K562 (cell line): ENCODE measurements around the gene PIM3. TPM values are rescaled to one million over a fixed set of nuclear protein-coding genes. Genes with fewer than 3 reads are reported as not detected.

Experiments
- ATAC-seq: fragments of 200-7000 bp; cut with Tn5 transposase; 3 replicates; pipeline ENCODE4 v1.9.1; 2020; ENCODE audit warnings: moderate library complexity
- BruUV-seq: library from RNA; stranded (reverse); fragments of 400-500 nt; replicated peaks from 2 replicates; lab custom pipeline; 2021; lab: Mats Ljungman, UMichigan
- CTCF ChIA-PET: fragments of 300-600 bp; formaldehyde crosslinking; extraction: SDS; loops from one replicate; lab custom pipeline; 2021; ENCODE audit warnings: low intra/inter-chr PET ratio; lab: Yijun Ruan, JAX
- POLR2A ChIA-PET: fragments of 300-600, 350-650 bp; sonication (Branson Sonifier 250); formaldehyde crosslinking; extraction: SDS; loops from one replicate; lab custom pipeline; 2021; ENCODE audit warnings: antibody characterized with exemption, inconsistent platforms; lab: Yijun Ruan, JAX
- DNase-seq, 4 experiments: peaks; one replicate each; pipeline versions ENCODE4 v3.0.0 to v3.0.0-alpha.2; 2011 to 2018; ENCODE audit warnings: low spot score in 3 of 4, mixed read lengths in 3 of 4; ENCODE audit errors: extremely low read depth in 1 of 4
- FAIRE-seq: peaks from 2 replicates; lab custom pipeline; 2011; peaks lifted over from hg19 to GRCh38; lab: Jason Lieb, UNC
- H2AFZ ChIP-seq: 2 replicates; pipeline ENCODE4 v1.6.0; 2011; ENCODE audit warnings: low read depth, low read length, control low read depth, inconsistent platforms
- H3K27ac ChIP-seq: fragments of 200-600 bp; 3 replicates; pipeline ENCODE4 v1.8.0; 2011; ENCODE audit warnings: low read depth, mild to moderate bottlenecking, control low read depth, inconsistent platforms, low read length, moderate library complexity, mixed read lengths; ENCODE audit errors: extremely low read depth
- H3K27me3 ChIP-seq, 2 experiments: fragments of 300-600 bp in 1 of 2; 2 replicates in 1 of 2; 3 replicates in 1 of 2; pipeline versions ENCODE4 v1.6.0 to v1.8.0; 2011; ENCODE audit warnings: inconsistent platforms in 2 of 2, low read length in 2 of 2, mild to moderate bottlenecking in 1 of 2, mixed read lengths in 1 of 2, moderate library complexity in 1 of 2; ENCODE audit not compliant: control insufficient read depth in 2 of 2, insufficient read depth in 2 of 2
- H3K36me3 ChIP-seq: fragments of 300-600 bp; 3 replicates; pipeline ENCODE4 v1.8.0; 2011; ENCODE audit warnings: mild to moderate bottlenecking, low read length, inconsistent platforms; ENCODE audit not compliant: control insufficient read depth, insufficient read depth
- H3K4me1 ChIP-seq, 2 experiments: fragments of 200-600 bp in 1 of 2; replicated peaks in 1 of 2; 2 replicates in 1 of 2; 3 replicates in 1 of 2; pipeline versions ENCODE4 v1.5.1 to v1.8.0; 2011; ENCODE audit warnings: inconsistent platforms in 2 of 2, low read length in 2 of 2, mild to moderate bottlenecking in 1 of 2, mixed read lengths in 1 of 2, moderate library complexity in 1 of 2; ENCODE audit not compliant: control insufficient read depth in 2 of 2, insufficient read depth in 2 of 2
- H3K4me2 ChIP-seq: 2 replicates; pipeline ENCODE4 v1.6.1; 2011; ENCODE audit warnings: low read length, control low read depth, inconsistent platforms, mixed read lengths; ENCODE audit not compliant: insufficient read depth
- H3K4me3 ChIP-seq: fragments of 200-600 bp; sonication (generic), shearing (Covaris generic); 2 replicates; pipeline ENCODE4 v1.5.1; 2016; ENCODE audit warnings: control low read depth, inconsistent platforms
- H3K79me2 ChIP-seq: fragments of 200-600 bp; 3 replicates; pipeline ENCODE4 v1.8.0; 2011; ENCODE audit warnings: low read length, inconsistent platforms; ENCODE audit not compliant: control insufficient read depth, insufficient read depth
- H3K9ac ChIP-seq, 2 experiments: 2 replicates each; pipeline versions ENCODE4 v1.6.0 to v1.6.1; 2011; ENCODE audit warnings: low read depth in 2 of 2, low read length in 2 of 2, control low read depth in 1 of 2, inconsistent platforms in 1 of 2, mild to moderate bottlenecking in 1 of 2, mixed read lengths in 1 of 2; ENCODE audit not compliant: insufficient read depth in 1 of 2
- H3K9me1 ChIP-seq: one replicate; pipeline ENCODE4 v1.6.0; 2011; ENCODE audit warnings: inconsistent platforms, mild to moderate bottlenecking, low read length, moderate library complexity; ENCODE audit not compliant: control insufficient read depth, insufficient read depth
- H3K9me3 ChIP-seq: replicated peaks from 2 replicates; pipeline ENCODE4 v1.5.1; 2011; ENCODE audit warnings: low read depth, low read length, inconsistent platforms; ENCODE audit not compliant: control insufficient read depth, insufficient read depth
- H4K20me1 ChIP-seq: replicated peaks from 2 replicates; pipeline ENCODE4 v1.6.1; 2011; ENCODE audit warnings: low read length, inconsistent platforms, mixed read lengths; ENCODE audit not compliant: control insufficient read depth, insufficient read depth
- ARID1B ChIP-seq: fragments of 450-650 bp; IDR thresholded peaks from 2 replicates; pipeline ENCODE4 v1.6.1; 2016; ENCODE audit warnings: antibody characterized with exemption, mild to moderate bottlenecking, inconsistent platforms
- ATF7 ChIP-seq: fragments of 450-650 bp; IDR thresholded peaks from 2 replicates; pipeline ENCODE4 v1.7.1; 2014; ENCODE audit warnings: mild to moderate bottlenecking, moderate library complexity
- BHLHE40 ChIP-seq: IDR thresholded peaks from 2 replicates; pipeline ENCODE4 v1.6.1; 2011; ENCODE audit warnings: low read length, improper control_type of control experiment
- BRD4 ChIP-seq: fragments of 200-600 bp; sonication (generic); IDR thresholded peaks from 2 replicates; pipeline ENCODE4 v1.6.1; 2017; ENCODE audit warnings: inconsistent platforms
- CREB1 ChIP-seq, 2 experiments: sonication (generic) in 1 of 2; formaldehyde crosslinking in 1 of 2; IDR thresholded peaks; 2 replicates each; pipeline versions ENCODE4 v1.6.1 to v1.8.0; 2012 to 2022; ENCODE audit warnings: inconsistent platforms in 1 of 2, mild to moderate bottlenecking in 1 of 2, missing genetic modification reagents in 1 of 2, moderate library complexity in 1 of 2
- DEAF1 ChIP-seq: fragments of 450-650 bp; formaldehyde crosslinking; IDR thresholded peaks from 2 replicates; pipeline ENCODE4 v1.4.0; 2020; ENCODE audit warnings: mild to moderate bottlenecking, moderate library complexity
- DPF2 ChIP-seq: fragments of 450-650 bp; IDR thresholded peaks from 2 replicates; pipeline ENCODE4 v1.6.1; 2016
- ETV1 ChIP-seq: fragments of 450-650 bp; conservative IDR thresholded peaks from 2 replicates; pipeline ENCODE4 v1.6.1; 2016; ENCODE audit warnings: missing genetic modification characterization, control low read depth, low read depth, missing compliant biosample characterization
- GABPA ChIP-seq: fragments of 200-800 bp; sonication (Bioruptor generic); conservative IDR thresholded peaks from 2 replicates; pipeline ENCODE4 v1.6.1; 2016; ENCODE audit warnings: low read depth, missing genetic modification characterization, missing compliant biosample characterization
- HDGF ChIP-seq: fragments of 450-650 bp; IDR thresholded peaks from 2 replicates; pipeline ENCODE4 v1.6.1; 2016
- KLF16 ChIP-seq: IDR thresholded peaks from 2 replicates; pipeline ENCODE4 v1.6.1; 2016; ENCODE audit warnings: antibody characterized with exemption
- L3MBTL2 ChIP-seq: fragments of 450-650 bp; IDR thresholded peaks from 2 replicates; pipeline ENCODE4 v1.6.1; 2016; ENCODE audit warnings: mild to moderate bottlenecking, moderate library complexity
- MAZ ChIP-seq, 2 experiments: fragments of 450-650 bp in 1 of 2; sonication (generic) in 1 of 2; formaldehyde crosslinking; IDR thresholded peaks in 1 of 2; conservative IDR thresholded peaks in 1 of 2; 2 replicates each; pipeline versions ENCODE4 v1.4.0 to v1.5.0; 2020; ENCODE audit warnings: mild to moderate bottlenecking in 1 of 2, missing genetic modification reagents in 1 of 2
- NFE2L1 ChIP-seq: fragments of 450-650 bp; IDR thresholded peaks from 2 replicates; pipeline ENCODE4 v1.6.1; 2016; ENCODE audit warnings: missing genetic modification characterization, low read depth, mild to moderate bottlenecking, missing compliant biosample characterization, moderate library complexity, borderline replicate concordance
- RBFOX2 ChIP-seq: fragments of 200-400 bp; formaldehyde crosslinking; IDR thresholded peaks from 2 replicates; pipeline ENCODE4 v1.6.1; 2017; ENCODE audit warnings: low read depth, mild to moderate bottlenecking, low read length, moderate library complexity
- SAFB ChIP-seq: fragments of 200-400 bp; formaldehyde crosslinking; IDR thresholded peaks from 2 replicates; pipeline ENCODE4 v1.6.1; 2017; ENCODE audit warnings: low read depth, low read length, borderline replicate concordance
- SMAD2 ChIP-seq: fragments of 150-350 bp; IDR thresholded peaks from 2 replicates; pipeline ENCODE4 v1.6.1; 2014; ENCODE audit warnings: low read depth, mild to moderate bottlenecking, low read length
- SMARCE1 ChIP-seq: fragments of 450-650 bp; IDR thresholded peaks from 2 replicates; pipeline ENCODE4 v1.7.1; 2016; ENCODE audit warnings: mild to moderate bottlenecking
- VEZF1 ChIP-seq: fragments of 200-800 bp; sonication (Bioruptor generic); IDR thresholded peaks from 2 replicates; pipeline ENCODE4 v1.6.1; 2017; ENCODE audit warnings: missing genetic modification characterization, missing compliant biosample characterization
- ZNF57 ChIP-seq: fragments of 450-650 bp; formaldehyde crosslinking; IDR thresholded peaks from 2 replicates; pipeline ENCODE4 v1.4.0; 2020; ENCODE audit warnings: mild to moderate bottlenecking, moderate library complexity
- WGBS: fragments of 100-300 bp; shearing (Covaris generic); methylation state at CpG from one replicate; pipeline ENCODE4 v1.1.6; 2016; ENCODE audit warnings: low coverage, mixed read lengths; ENCODE audit not compliant: insufficient coverage; ENCODE audit errors: missing lambda C conversion rate; 5-methylcytosine and 5-hydroxymethylcytosine counted together
- in situ Hi-C: fragments of 300-500 bp; cut with MboI; formaldehyde crosslinking; loops from 4 replicates; pipeline ENCODE4 v1.15.0; 2018; ENCODE audit warnings: inconsistent platforms, mixed read lengths
- intact Hi-C: fragments of 100-400 bp; cut with micrococcal nuclease; formaldehyde crosslinking; loops from 2 replicates; pipeline ENCODE4 v1.14.2; 2022
- polyA plus RNA-seq, 8 experiments: library from polyadenylated mRNA; depleted of rRNA in 4 of 8; stranded (reverse) in 5 of 8; unstranded in 3 of 8; fragments of >200 nt; fragmentation: Nextera tagmentation in 2 of 8; fragmentation: Illumina TruSeq in 1 of 8; extraction: Ambion mirVana in 2 of 8; extraction: Trizol in 1 of 8; gene quantifications; 2 replicates each; pipeline versions ENCODE4 v1.2.1 to v1.2.3, GENCODE V29; 2011 to 2014; ENCODE audit warnings: inconsistent platforms in 1 of 8, missing spikeins in 1 of 8
- total RNA-seq, 7 experiments: library from RNA; depleted of rRNA in 6 of 7; stranded (reverse); fragments of >200 nt in 6 of 7; fragmentation: Illumina TruSeq in 2 of 7; extraction: Trizol in 2 of 7; gene quantifications; 2 replicates each; pipeline versions ENCODE4 v1.2.1 to v1.2.3, GENCODE V29; 2011 to 2021; ENCODE audit warnings: low replicate concordance in 1 of 7

PIM3 gene
- total and polyA plus RNA-seq, 9 of the 15 experiments (the other 6 are each of a cell fraction or from before 2014, with no cell fraction given), result 0.24 to 40.5 (median 5.3) TPM

- Histone ChIP-seq H2AFZ (no peak overlapping the region), H4K20me1 (peaks cover 15% of the 10 kb centered on the region), H3K4me1 (peaks cover 31 to 89% of the 10 kb centered on the region in 2 experiments), H3K27me3 (no peaks in the 10 kb centered on the region), H3K9ac (peak overlapping the region; percentile 77 to 97; a peak in 3 of 4 replicates), H3K9me3 (no peaks in the 10 kb centered on the region), H3K79me2 (peaks cover 43% of the 10 kb centered on the region), H3K4me2 (peak overlapping the region; percentile 83), H3K4me3 (peak overlapping the region; percentile 76), H3K27ac (peak overlapping the region; percentile 94), H3K36me3 (peaks cover 34% of the 10 kb centered on the region; the same call in 1 of the 3 replicates), H3K9me1 (no peaks in the 10 kb centered on the region)
- ChIA-PET CTCF (no interaction called here), POLR2A (interaction anchor here (0.7 to 2.9 kb wide), 5 partner anchors 9 to 45 kb away, joined by 3 to 10 read pairs (median 4); no protein-coding TSS in a partner anchor)
- intact Hi-C loops, result no loop called here
- WGBS, result under 1% methylated on average over 15 of the region's 70 CpGs
- no TSS peak for BruUV-seq
- peak; percentile 78 for FAIRE-seq
- DNase-seq, result peak; percentile 64 to 91 (median 74)
- in situ Hi-C loops, result no loop called here
- peak; percentile 46 for ATAC-seq
- TF ChIP-seq DPF2 (0 out of 2 replicates have a peak, but pooled peaks have one; percentile 26), MAZ (CRISPR knock-in tag; conservative IDR thresholded peaks at IDR 0.05 in 1 of 2, IDR thresholded peaks at IDR 0.05 in 1 of 2) (peak; percentile 8 to 34; a peak in 1 of 4 replicates), NFE2L1 (tag) (no peak), BRD4 (no peak; the same call in 1 of the 2 replicates), RBFOX2 (peak; percentile 4; the same call in 1 of the 2 replicates), GABPA (tag) (peak; percentile 54; the same call in 1 of the 2 replicates), HDGF (peak; percentile 65; the same call in 1 of the 2 replicates), DEAF1 (CRISPR knock-in tag) (no peak), CREB1 (IDR thresholded peaks at IDR 0.05) (no peak), CREB1 (CRISPR knock-in tag; IDR thresholded peaks at IDR 0.05) (peak; percentile 17; the same call in 1 of the 2 replicates), L3MBTL2 (peak; percentile 33; the same call in 1 of the 2 replicates), ATF7 (0 out of 2 replicates have a peak, but pooled peaks have one; percentile 32), ETV1 (tag) (0 out of 2 replicates have a peak, but pooled peaks have one; percentile 44), SMAD2 (no peak), ARID1B (0 out of 2 replicates have a peak, but pooled peaks have one; percentile 13), KLF16 (no peak), SAFB (0 out of 2 replicates have a peak, but pooled peaks have one; percentile 38), SMARCE1 (0 out of 2 replicates have a peak, but pooled peaks have one; percentile 17), BHLHE40 (peak; percentile 81; the same call in 1 of the 2 replicates), VEZF1 (CRISPR knock-in tag) (peak; percentile 97), ZNF57 (no peak)
Observed at GRCh38 chr22:49962012-49962750, 1.6 kb downstream of the PIM3 start.
